H9 (cell line): ENCODE measurements around the gene DCAF11. TPM values are rescaled to one million over a fixed set of nuclear protein-coding genes. Genes with fewer than 3 reads are reported as not detected.

Source experiments
- DNase-seq: peaks from one replicate; pipeline ENCODE4 v3.0.0-alpha.2; 2017
- H2AFZ ChIP-seq: one replicate; pipeline ENCODE4 v1.6.1; 2013; ENCODE audit warnings: mild to moderate bottlenecking, low read length, control low read depth, moderate library complexity
- H2AK5ac ChIP-seq: 2 replicates; pipeline ENCODE4 v1.6.1; 2013; ENCODE audit warnings: low read length, control low read depth, mixed read lengths; ENCODE audit not compliant: insufficient read length
- H2BK120ac ChIP-seq: one replicate; pipeline ENCODE4 v1.6.1; 2013; ENCODE audit warnings: low read depth, mild to moderate bottlenecking, low read length, control low read depth, inconsistent platforms; ENCODE audit not compliant: poor library complexity, severe bottlenecking
- H2BK12ac ChIP-seq: 2 replicates; pipeline ENCODE4 v1.6.1; 2013; ENCODE audit warnings: low read length, control low read depth, mixed read lengths, low read depth; ENCODE audit not compliant: insufficient read length
- H2BK15ac ChIP-seq: 2 replicates; pipeline ENCODE4 v1.6.1; 2013; ENCODE audit warnings: low read depth, low read length, control low read depth
- H2BK20ac ChIP-seq: one replicate; pipeline ENCODE4 v1.6.1; 2013; ENCODE audit warnings: low read depth, mild to moderate bottlenecking, low read length, control low read depth, inconsistent platforms; ENCODE audit not compliant: poor library complexity, severe bottlenecking
- H2BK5ac ChIP-seq: 2 replicates; pipeline ENCODE4 v1.6.1; 2013; ENCODE audit warnings: low read length, control low read depth, mixed read lengths; ENCODE audit not compliant: insufficient read length
- H3K14ac ChIP-seq: 2 replicates; pipeline ENCODE4 v1.6.1; 2013; ENCODE audit warnings: low read length, control low read depth; ENCODE audit not compliant: insufficient read depth
- H3K18ac ChIP-seq: 2 replicates; pipeline ENCODE4 v1.6.1; 2013; ENCODE audit warnings: low read depth, mild to moderate bottlenecking, mixed read lengths, low read length, control low read depth; ENCODE audit not compliant: insufficient read length
- H3K23ac ChIP-seq: 2 replicates; pipeline ENCODE4 v1.6.1; 2013; ENCODE audit warnings: low read length, control low read depth, mixed read lengths, low read depth; ENCODE audit not compliant: insufficient read length
- H3K23me2 ChIP-seq: 2 replicates; pipeline ENCODE4 v1.6.1; 2013; ENCODE audit warnings: low read depth, mild to moderate bottlenecking, mixed read lengths, low read length, control low read depth; ENCODE audit not compliant: insufficient read length, poor library complexity, severe bottlenecking
- H3K27ac ChIP-seq: 2 replicates; pipeline ENCODE4 v1.5.1; 2013; ENCODE audit warnings: low read length, control low read depth, mixed read lengths, low read depth; ENCODE audit not compliant: insufficient read length
- H3K27me3 ChIP-seq: 2 replicates; pipeline ENCODE4 v1.6.1; 2013; ENCODE audit warnings: low read length, control low read depth, inconsistent platforms; ENCODE audit not compliant: insufficient read depth
- H3K4ac ChIP-seq: 2 replicates; pipeline ENCODE4 v1.6.1; 2013; ENCODE audit warnings: low read depth, mild to moderate bottlenecking, control low read depth, inconsistent platforms, low read length, moderate library complexity
- H3K4me1 ChIP-seq: 2 replicates; pipeline ENCODE4 v1.6.1; 2013; ENCODE audit warnings: low read length, control low read depth, inconsistent platforms; ENCODE audit not compliant: insufficient read depth
- H3K4me2 ChIP-seq: 2 replicates; pipeline ENCODE4 v1.6.1; 2013; ENCODE audit warnings: low read length, control low read depth, mixed read lengths; ENCODE audit not compliant: insufficient read length, insufficient read depth
- H3K56ac ChIP-seq: 2 replicates; pipeline ENCODE4 v1.6.1; 2013; ENCODE audit warnings: low read depth, mild to moderate bottlenecking, mixed read lengths, low read length, control low read depth; ENCODE audit not compliant: insufficient read length
- H3K79me1 ChIP-seq: 2 replicates; pipeline ENCODE4 v1.6.1; 2013; ENCODE audit warnings: low read depth, mild to moderate bottlenecking, moderate library complexity, low read length, control low read depth, inconsistent platforms; ENCODE audit not compliant: insufficient read depth, poor library complexity, severe bottlenecking
- H3K79me2 ChIP-seq: 2 replicates; pipeline ENCODE4 v1.6.1; 2013; ENCODE audit warnings: low read length, control low read depth, inconsistent platforms; ENCODE audit not compliant: insufficient read depth
- H3K9ac ChIP-seq: 2 replicates; pipeline ENCODE4 v1.6.1; 2013; ENCODE audit warnings: low read length, control low read depth, mixed read lengths; ENCODE audit not compliant: insufficient read length; ENCODE audit errors: extremely low read depth
- H3K9me3 ChIP-seq: one replicate; pipeline ENCODE4 v1.6.1; 2013; ENCODE audit warnings: low read depth, low read length, inconsistent platforms; ENCODE audit not compliant: control insufficient read depth
- H3T11ph ChIP-seq: one replicate; pipeline ENCODE4 v1.6.1; 2013; ENCODE audit warnings: mild to moderate bottlenecking, low read length, control low read depth, inconsistent platforms
- H4K20me1 ChIP-seq: one replicate; pipeline ENCODE4 v1.6.1; 2013; ENCODE audit not compliant: control insufficient read depth, insufficient read length, insufficient read depth
- H4K5ac ChIP-seq: 2 replicates; pipeline ENCODE4 v1.6.1; 2013; ENCODE audit warnings: low read depth, mild to moderate bottlenecking, mixed read lengths, low read length, control low read depth; ENCODE audit not compliant: insufficient read length
- H4K8ac ChIP-seq: replicated peaks from 2 replicates; pipeline ENCODE4 v1.6.1; 2013; ENCODE audit warnings: low read length, control low read depth, mixed read lengths, low read depth; ENCODE audit not compliant: insufficient read length
- H4K91ac ChIP-seq: 2 replicates; pipeline ENCODE4 v1.6.1; 2013; ENCODE audit warnings: low read depth, mild to moderate bottlenecking, moderate library complexity, mixed read lengths, low read length, control low read depth; ENCODE audit not compliant: insufficient read length
- H3K27ac Mint-ChIP-seq, 3 experiments: 2 replicates in 2 of 3; 3 replicates in 1 of 3; pipeline ENCODE4 v1.8.0; 2020 to 2021; ENCODE audit warnings: mixed read lengths in 3 of 3, mild to moderate bottlenecking in 1 of 3, moderate library complexity in 1 of 3
- H3K27me3 Mint-ChIP-seq: 2 replicates; pipeline ENCODE4 v1.8.0; 2021; ENCODE audit warnings: low read depth, mild to moderate bottlenecking, moderate library complexity, mixed read lengths
- H3K36me3 Mint-ChIP-seq, 3 experiments: 2 replicates in 2 of 3; 3 replicates in 1 of 3; pipeline ENCODE4 v1.8.0; 2020 to 2021; ENCODE audit warnings: low read depth in 3 of 3, mixed read lengths in 3 of 3; ENCODE audit not compliant: insufficient read depth in 1 of 3
- H3K4me1 Mint-ChIP-seq, 2 experiments: 2 replicates each; pipeline ENCODE4 v1.8.0; 2020; ENCODE audit warnings: mixed read lengths in 2 of 2
- H3K4me3 Mint-ChIP-seq, 2 experiments: 2 replicates in 1 of 2; 3 replicates in 1 of 2; pipeline ENCODE4 v1.8.0; 2020 to 2021; ENCODE audit warnings: mild to moderate bottlenecking in 2 of 2, mixed read lengths in 2 of 2, moderate library complexity in 1 of 2
- H3K9me3 Mint-ChIP-seq, 2 experiments: 2 replicates in 1 of 2; 3 replicates in 1 of 2; pipeline ENCODE4 v1.8.0; 2020; ENCODE audit warnings: mild to moderate bottlenecking in 2 of 2, mixed read lengths in 2 of 2, moderate library complexity in 1 of 2
- CTCF ChIP-seq: fragments of 200-600 bp; sonication (generic); conservative IDR thresholded peaks from 3 replicates; pipeline ENCODE4 v1.8.0; 2021; ENCODE audit warnings: antibody characterized with exemption, mild to moderate bottlenecking
- WGBS: extraction: QIAGEN DNeasy Blood & Tissue Kit; methylation state at CpG from one replicate; pipeline ENCODE4 v1.1.7; 2013; ENCODE audit warnings: missing lambda C conversion rate, low lambda C conversion rate, mixed read lengths; ENCODE audit not compliant: insufficient read length; ENCODE audit errors: extremely low coverage; 5-methylcytosine and 5-hydroxymethylcytosine counted together
- total RNA-seq: library from RNA; stranded (reverse); gene quantifications from 2 replicates; pipeline ENCODE4 v1.2.1, GENCODE V29; 2021

Gene DCAF11
- total RNA-seq, 1 experiment from 2014 or later, result 73.4 TPM

- Histone ChIP-seq H3K18ac (no peak overlapping the region), H2BK120ac (no peak overlapping the region), H4K91ac (no peak overlapping the region), H3K9me3 (no peaks in the 10 kb centered on the region), H3K23ac (no peak overlapping the region), H2BK12ac (no peak overlapping the region), H3K9ac (no peak overlapping the region), H3K79me1 (no peaks in the 10 kb centered on the region), H3T11ph (no peak overlapping the region), H3K23me2 (peaks cover 4% of the 10 kb centered on the region), H3K27me3 (no peaks in the 10 kb centered on the region; the same call in 1 of the 2 replicates), H2AFZ (no peak overlapping the region), H2BK5ac (no peak overlapping the region), H2BK15ac (no peak overlapping the region), H3K14ac (no peak overlapping the region), H2BK20ac (no peak overlapping the region), H3K56ac (no peak overlapping the region), H3K4me1 (peaks cover 5% of the 10 kb centered on the region; the same call in 1 of the 2 replicates), H4K5ac (no peak overlapping the region), H4K20me1 (no peaks in the 10 kb centered on the region), H3K79me2 (no peaks in the 10 kb centered on the region), H2AK5ac (no peak overlapping the region), H3K27ac (no peak overlapping the region), H3K4me2 (no peak overlapping the region), H4K8ac (no peak overlapping the region), H3K4ac (no peak overlapping the region)
- no peaks in the 10 kb centered on the region for H3K9me3 Mint-ChIP-seq
- no peak for DNase-seq
- WGBS, result no CpG with 5 or more reads among the region's 6 CpGs
- H3K27me3 Mint-ChIP-seq, result peaks cover 32% of the 10 kb centered on the region
- peak overlapping the region; percentile 69 to 81 for H3K4me3 Mint-ChIP-seq
- TF ChIP-seq CTCF, result no peak
- no peaks in the 10 kb centered on the region; a peak in 1 of 7 replicates for H3K36me3 Mint-ChIP-seq
- no peak overlapping the region; a peak in 1 of 7 replicates for H3K27ac Mint-ChIP-seq
- H3K4me1 Mint-ChIP-seq, result peaks cover 37 to 47% of the 10 kb centered on the region in 2 experiments
These were observed 34.4 kb upstream of the DCAF11 start for GRCh38 chr14:24080142-24080530.
